GM21717 (cell line): Measurements from ENCODE around the gene LYRM9.
"Not testable (repeated sequence)": the region's sequence is repeated elsewhere in the genome, so short reads cannot be mapped to it uniquely, and the experiment has no call there.

Experiments used
- ATAC-seq: cut with Tn5 transposase; IDR thresholded peaks from one replicate; pipeline ENCODE4 v1.9.1; 2021; ENCODE audit warnings: mild to moderate bottlenecking, moderate library complexity; ENCODE audit not compliant: unreplicated experiment

LYRM9 gene

GRCh38 chr17:27892866-27893769 lies at the start of gene LYRM9:
Gene LYRM9 (minus strand): TSS chr17:27893365. CDS start chr17:27882694, 10,671 bp downstream.
- ATAC-seq, result peak; percentile 84

- no peak for ATAC-seq
Observed at GRCh38 chr17:27940503-27941428, 47.6 kb upstream of the LYRM9 start.

- ATAC-seq, result no peak
Observed at GRCh38 chr17:27939474-27940465, 46.6 kb upstream of the LYRM9 start.

GRCh38 chr17:27938864-27939263 lies 45.7 kb upstream of the LYRM9 start:
- no peak for ATAC-seq

- no peak for ATAC-seq
Observed at GRCh38 chr17:27938241-27938640, 45.1 kb upstream of the LYRM9 start.

GRCh38 chr17:27937025-27937546 lies 43.9 kb upstream of the LYRM9 start:
- no peak for ATAC-seq

- no peak for ATAC-seq
Observed at GRCh38 chr17:27930000-27930399, 36.8 kb upstream of the LYRM9 start.

- ATAC-seq, result no peak
Observed at GRCh38 chr17:27928587-27928986, 35.4 kb upstream of the LYRM9 start.

- ATAC-seq, result no peak
Observed at GRCh38 chr17:27927781-27928180, 34.6 kb upstream of the LYRM9 start.

GRCh38 chr17:27921599-27921998 lies 28.4 kb upstream of the LYRM9 start:
- no peak for ATAC-seq

GRCh38 chr17:27921077-27921476 lies 27.9 kb upstream of the LYRM9 start:
- ATAC-seq, result no peak

- ATAC-seq, result no peak
Observed at GRCh38 chr17:27920569-27920968, 27.4 kb upstream of the LYRM9 start.

GRCh38 chr17:27919079-27919478 lies 25.9 kb upstream of the LYRM9 start:
- no peak for ATAC-seq

- ATAC-seq, result no peak
Observed at GRCh38 chr17:27918498-27918897, 25.3 kb upstream of the LYRM9 start.

- no peak for ATAC-seq
Observed at GRCh38 chr17:27917000-27917399, 23.8 kb upstream of the LYRM9 start.

- ATAC-seq, result no peak
Observed at GRCh38 chr17:27915709-27916108, 22.5 kb upstream of the LYRM9 start.

- ATAC-seq, result no peak
Observed at GRCh38 chr17:27914382-27914781, 21.2 kb upstream of the LYRM9 start.

GRCh38 chr17:27912964-27913363 lies 19.8 kb upstream of the LYRM9 start:
- ATAC-seq, result no peak

- ATAC-seq, result not testable (repeated sequence)
Observed at GRCh38 chr17:27912299-27912698, 19.1 kb upstream of the LYRM9 start.

GRCh38 chr17:27907976-27908558 lies 14.9 kb upstream of the LYRM9 start:
- ATAC-seq, result no peak
